Upper lobe of left lung (tissue), 4 donors: ENCODE data around the gene TCTN1.

Experiments used
- EP300 ChIP-seq, 4 donors: sonication (generic); formaldehyde crosslinking; IDR thresholded peaks; one replicate each; pipeline ENCODE4 v1.5.1; 2017; ENCODE audit warnings: antibody characterized with exemption in 4 of 4, control low read depth in 2 of 4
- POLR2A ChIP-seq, 4 donors: fragments of 450-650 bp; IDR thresholded peaks; one replicate each; pipeline ENCODE4 v1.5.1; 2016 to 2017; ENCODE audit warnings: antibody characterized with exemption in 4 of 4, mild to moderate bottlenecking in 2 of 4
- POLR2AphosphoS5 ChIP-seq, 2 donors: sonication (generic); formaldehyde crosslinking; IDR thresholded peaks; one replicate each; pipeline ENCODE4 v1.5.1; 2017; ENCODE audit warnings: antibody characterized with exemption in 2 of 2
- TF ChIP-seq, protein P1 (sequence below), 6 experiments: fragments of 450-650 bp in 4 of 6; fragments of 200-600 bp in 2 of 6; sonication (generic) in 2 of 6; IDR thresholded peaks; one replicate each; pipeline ENCODE4 v1.5.1; 2016 to 2019; ENCODE audit warnings: antibody characterized with exemption in 6 of 6

DNA sequence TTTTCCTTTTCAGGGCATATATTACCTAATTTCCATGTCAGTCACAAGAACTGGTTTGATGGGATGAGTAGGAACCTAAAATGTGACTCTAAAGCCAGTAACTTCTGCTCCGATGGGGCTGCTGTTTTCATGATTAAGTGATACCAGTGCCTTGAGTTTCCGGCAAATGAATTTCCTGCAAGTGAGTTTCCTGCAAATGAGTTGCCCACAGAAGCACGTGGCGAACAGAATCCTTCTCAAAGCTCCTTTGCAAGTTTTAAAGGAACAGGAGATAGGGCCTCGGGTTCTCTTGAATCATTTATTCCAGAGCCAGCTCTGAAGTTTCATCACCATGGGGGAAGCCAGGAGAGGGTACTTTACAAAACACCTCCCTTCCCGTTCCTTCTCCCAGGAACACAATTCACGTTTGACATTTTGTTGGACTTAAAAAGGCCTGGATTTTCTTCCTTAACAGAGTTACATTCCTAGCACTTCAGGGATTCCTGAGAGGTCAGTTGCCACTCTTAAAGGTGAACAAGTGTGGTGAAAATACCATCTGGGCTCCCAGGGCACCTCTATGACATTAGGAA is 28.6 kb upstream of the TCTN1 start:
- TF ChIP-seq, protein P1, sequence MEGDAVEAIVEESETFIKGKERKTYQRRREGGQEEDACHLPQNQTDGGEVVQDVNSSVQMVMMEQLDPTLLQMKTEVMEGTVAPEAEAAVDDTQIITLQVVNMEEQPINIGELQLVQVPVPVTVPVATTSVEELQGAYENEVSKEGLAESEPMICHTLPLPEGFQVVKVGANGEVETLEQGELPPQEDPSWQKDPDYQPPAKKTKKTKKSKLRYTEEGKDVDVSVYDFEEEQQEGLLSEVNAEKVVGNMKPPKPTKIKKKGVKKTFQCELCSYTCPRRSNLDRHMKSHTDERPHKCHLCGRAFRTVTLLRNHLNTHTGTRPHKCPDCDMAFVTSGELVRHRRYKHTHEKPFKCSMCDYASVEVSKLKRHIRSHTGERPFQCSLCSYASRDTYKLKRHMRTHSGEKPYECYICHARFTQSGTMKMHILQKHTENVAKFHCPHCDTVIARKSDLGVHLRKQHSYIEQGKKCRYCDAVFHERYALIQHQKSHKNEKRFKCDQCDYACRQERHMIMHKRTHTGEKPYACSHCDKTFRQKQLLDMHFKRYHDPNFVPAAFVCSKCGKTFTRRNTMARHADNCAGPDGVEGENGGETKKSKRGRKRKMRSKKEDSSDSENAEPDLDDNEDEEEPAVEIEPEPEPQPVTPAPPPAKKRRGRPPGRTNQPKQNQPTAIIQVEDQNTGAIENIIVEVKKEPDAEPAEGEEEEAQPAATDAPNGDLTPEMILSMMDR (IDR thresholded peaks at IDR 0.05) = no peak
- TF ChIP-seq POLR2AphosphoS5 (IDR thresholded peaks at IDR 0.05) (peak in 1 of 2 donors; percentile 30), POLR2A (IDR thresholded peaks at IDR 0.05) (no peak), EP300 (IDR thresholded peaks at IDR 0.05) (peak in 2 of 4 donors; percentile 3 to 60)
